ENCODE data around the gene RNF7.
A peak's percentile ranks its signal among the peaks of the same experiment; 100 is the strongest.
"Not testable (repeated sequence)": the region's sequence is repeated elsewhere in the genome, so short reads cannot be mapped to it uniquely, and the experiment has no call there.

The RNF7 gene

DNA sequence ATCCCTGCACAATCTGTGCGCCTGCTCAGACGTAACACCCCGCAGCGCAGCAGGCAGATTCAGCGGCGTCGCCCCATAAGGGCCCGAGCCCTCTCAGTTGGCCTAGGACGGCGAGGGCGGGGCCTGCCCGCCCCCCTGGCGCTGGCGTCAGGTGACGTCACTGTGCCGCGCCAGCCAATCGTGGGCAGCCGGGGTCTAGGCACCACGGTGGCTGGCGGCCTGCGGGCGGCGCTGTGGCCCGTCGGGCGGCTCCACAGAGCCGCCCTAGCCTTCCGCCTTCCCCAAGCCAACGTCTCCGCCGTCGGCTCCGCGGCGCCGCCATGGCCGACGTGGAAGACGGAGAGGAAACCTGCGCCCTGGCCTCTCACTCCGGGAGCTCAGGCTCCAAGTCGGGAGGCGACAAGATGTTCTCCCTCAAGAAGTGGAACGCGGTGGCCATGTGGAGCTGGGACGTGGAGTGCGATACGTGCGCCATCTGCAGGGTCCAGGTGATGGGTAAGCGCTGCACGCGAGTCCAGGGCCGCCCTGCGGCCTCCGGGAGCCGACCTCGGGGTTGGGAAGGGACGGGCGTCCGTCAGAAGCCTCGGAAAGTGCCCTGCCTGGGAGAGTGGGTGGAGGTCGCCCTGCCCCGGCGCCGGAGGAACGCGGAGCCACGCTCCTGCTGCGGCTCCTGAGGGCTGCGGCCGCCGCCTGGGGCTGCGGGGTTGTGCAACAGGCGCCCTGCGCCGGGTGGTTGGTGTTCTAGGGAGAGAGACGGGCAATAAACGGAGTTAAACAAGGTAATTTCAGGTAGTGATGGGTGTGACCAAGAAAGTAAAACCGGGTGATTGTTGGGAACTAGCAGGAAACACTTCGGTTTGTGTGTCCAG, at the start of gene RNF7:
Gene RNF7 (plus strand): TSS at position 277 of the 869 bp plus-strand sequence. CDS start 44 bp downstream, at position 321.
- peak; percentile 96 for DNase-seq

- DNase-seq = no peak
These were observed 47.5 kb upstream of the RNF7 start for GRCh38 chr3:141690431-141691072.

- not testable (repeated sequence) for DNase-seq
These were observed 46.6 kb upstream of the RNF7 start for GRCh38 chr3:141691471-141691870.

DNA sequence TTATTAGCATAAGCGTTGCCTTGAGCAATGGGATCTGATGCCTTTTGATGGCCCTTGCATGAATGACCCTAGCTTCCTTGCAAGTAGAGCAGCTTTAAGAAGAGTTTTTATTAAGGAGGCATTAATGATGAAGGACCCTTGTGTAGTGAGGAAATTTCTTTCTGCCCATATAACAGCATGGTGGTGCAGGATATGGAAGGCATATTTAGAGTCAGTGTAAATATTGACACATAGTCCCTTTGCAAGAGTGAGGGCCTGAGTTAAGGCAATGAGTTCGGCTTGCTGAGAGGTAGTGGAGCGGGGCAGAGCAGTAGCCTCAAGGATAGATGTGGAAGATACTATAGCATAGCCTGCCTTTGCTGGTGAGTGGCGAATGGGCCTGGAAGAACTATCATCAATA, 45.1 kb upstream of the RNF7 start:
- not testable (repeated sequence) for DNase-seq

- no peak for DNase-seq
These were observed 38.8 kb upstream of the RNF7 start for GRCh38 chr3:141699324-141699723.

GRCh38 chr3:141699897-141700296, 38.2 kb upstream of the RNF7 start:
- DNase-seq = no peak

- DNase-seq = not testable (repeated sequence)
These were observed 34.7 kb upstream of the RNF7 start for GRCh38 chr3:141703367-141703766.

DNA sequence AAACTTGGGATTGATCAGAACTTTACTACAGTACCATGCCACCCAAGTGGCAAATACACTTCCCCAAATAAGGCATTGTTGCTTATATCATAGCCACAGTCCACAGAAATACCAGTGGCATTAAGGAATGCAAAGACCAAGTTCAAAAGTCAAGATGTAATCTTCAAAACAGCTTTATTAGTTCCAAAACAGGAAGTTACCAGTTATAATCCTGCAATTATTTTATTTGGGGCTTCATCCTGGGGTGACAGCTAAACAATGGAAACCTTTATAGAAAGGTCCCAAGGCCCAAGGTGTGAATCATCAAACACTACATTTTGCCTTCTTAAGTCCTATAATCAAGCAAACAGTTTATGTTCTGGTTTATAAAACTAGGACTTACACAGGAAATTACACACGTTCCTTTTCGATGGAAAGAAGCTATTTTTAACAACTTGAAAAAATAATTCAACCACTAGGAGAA, 30.3 kb upstream of the RNF7 start:
- DNase-seq = no peak

DNA sequence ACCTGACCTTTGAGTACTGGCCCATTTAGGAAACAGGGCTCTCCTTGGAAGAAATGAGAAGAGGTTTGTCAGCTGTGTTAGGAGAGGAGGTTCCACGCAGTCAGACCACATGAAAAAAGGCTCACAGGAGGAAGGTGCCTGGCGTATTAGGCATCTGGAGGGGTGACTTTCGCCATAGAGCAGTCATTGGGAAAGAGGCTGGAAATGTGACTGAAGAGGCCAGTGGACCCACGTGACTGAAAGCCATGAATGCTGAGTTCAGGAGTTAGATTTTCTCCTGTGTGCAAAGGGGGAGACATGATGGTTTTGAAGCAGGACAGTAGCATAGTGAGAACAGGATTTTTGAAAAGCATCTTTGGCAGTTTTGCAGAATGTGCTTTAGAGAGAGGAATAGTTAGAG, 29.7 kb upstream of the RNF7 start:
- no peak for DNase-seq

GRCh38 chr3:141709126-141709770, 28.9 kb upstream of the RNF7 start:
- DNase-seq = no peak

GRCh38 chr3:141710121-141710520, 28.0 kb upstream of the RNF7 start:
- no peak for DNase-seq

GRCh38 chr3:141710888-141711616, 27.0 kb upstream of the RNF7 start:
- DNase-seq = no peak

DNA sequence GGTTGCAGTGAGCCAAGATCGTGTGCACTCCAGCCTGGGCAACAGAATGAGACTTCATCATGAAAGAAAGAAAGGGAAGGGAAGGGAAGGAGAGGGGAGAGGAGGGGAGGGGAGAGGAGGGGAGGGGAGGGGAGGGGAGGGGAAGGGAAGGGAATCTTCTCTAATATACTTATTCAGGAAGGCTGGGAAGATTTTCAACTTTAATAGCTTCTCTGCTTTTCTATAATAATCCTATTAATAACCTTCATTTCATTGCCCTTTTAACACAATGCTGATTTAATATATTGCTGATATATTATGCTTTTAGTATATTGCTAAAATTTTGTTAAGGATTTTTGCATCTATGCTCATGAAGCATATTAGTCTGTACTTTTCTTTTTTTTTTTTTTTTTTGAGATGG, 23.4 kb upstream of the RNF7 start:
- DNase-seq = no peak

DNA sequence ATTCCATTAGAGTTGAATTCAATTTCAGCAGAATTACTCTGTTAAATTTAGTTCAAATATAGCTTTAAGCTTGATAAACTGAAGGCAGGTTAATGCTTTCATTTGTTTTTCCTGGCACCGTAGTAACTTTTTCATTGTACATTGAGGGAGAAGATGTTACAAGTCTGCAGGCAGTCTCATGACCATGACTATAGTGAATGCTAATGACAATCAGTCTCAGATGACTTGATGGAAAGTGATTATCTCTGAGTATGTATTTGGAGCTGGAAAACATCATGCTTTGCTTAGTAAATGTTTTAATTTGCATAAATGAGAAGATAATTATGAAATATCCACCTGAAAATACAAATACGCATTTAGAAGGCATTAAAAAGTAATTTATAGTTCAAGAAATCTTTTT, 16.0 kb upstream of the RNF7 start:
- DNase-seq = no peak

- no peak for DNase-seq
These were observed 15.4 kb upstream of the RNF7 start for GRCh38 chr3:141722648-141723047.

DNA sequence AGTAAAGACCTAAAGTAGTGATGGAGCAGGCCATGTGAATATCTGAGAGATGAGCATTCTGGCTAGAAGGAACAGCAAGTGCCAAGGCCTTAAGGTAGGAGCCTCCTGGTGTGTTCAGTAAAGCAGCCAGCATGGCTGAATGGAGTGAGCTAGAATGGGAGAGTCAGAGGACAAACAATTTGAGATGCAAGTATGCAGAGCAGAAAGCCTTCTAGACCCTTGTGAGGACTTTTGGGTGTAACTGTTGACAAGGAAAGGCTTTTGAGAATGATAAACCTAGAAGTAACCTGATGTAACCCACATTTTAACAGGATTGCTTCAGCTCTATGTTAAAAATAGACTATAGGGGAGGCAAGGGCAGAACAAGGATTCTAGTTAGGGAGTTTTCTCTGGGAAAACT, 14.8 kb upstream of the RNF7 start:
- DNase-seq = no peak

GRCh38 chr3:141724186-141724585, 13.9 kb upstream of the RNF7 start:
- no peak for DNase-seq

- DNase-seq = no peak
These were observed 13.1 kb upstream of the RNF7 start for GRCh38 chr3:141725036-141725435.

DNA sequence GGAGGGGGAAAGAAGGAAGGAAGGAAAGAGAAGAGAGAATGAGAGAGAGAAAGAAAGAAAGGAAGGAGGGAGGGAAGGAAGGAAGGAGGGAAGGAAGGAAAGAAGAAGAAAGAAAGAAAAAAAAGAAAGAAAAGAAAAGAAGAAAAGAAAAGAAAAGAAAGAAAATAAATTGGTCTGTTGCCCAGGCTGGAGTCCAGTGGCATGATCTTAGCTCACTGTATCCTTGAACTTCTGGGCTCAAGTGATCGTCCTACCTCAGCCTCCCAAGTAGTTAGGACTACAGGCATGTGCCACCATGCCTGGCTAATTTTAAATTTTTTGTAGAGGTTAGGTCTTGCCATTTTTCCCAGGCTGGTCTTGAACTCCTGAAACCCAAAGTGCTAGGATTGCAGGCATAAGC, 11.6 kb upstream of the RNF7 start:
- no peak for DNase-seq

GRCh38 chr3:141728355-141728892, 9.7 kb upstream of the RNF7 start:
- no peak for DNase-seq

DNA sequence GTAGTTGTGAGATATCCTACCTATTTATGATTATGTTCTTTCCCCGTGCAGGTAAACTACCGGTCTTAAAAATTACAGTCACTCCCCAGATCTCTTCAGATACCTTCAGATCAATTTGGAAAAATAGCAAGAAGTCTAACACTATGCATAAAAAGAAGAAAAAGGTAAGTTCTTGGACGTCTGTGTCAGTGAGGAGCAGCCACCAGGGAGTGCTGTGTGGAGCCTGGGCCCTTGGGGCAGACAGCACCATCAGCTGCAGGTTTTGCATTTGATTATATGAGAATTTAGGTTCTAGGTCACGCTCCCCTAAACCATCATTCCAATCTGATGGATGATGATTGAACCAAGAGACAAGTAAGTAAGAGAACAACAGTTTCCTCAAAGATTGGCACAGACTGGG, 8.9 kb upstream of the RNF7 start:
- no peak for DNase-seq

GRCh38 chr3:141735176-141735575, 2.9 kb upstream of the RNF7 start:
- DNase-seq = no peak

All from stimulated activated CD8-positive, alpha-beta memory T cell treated with anti-CD3 and anti-CD28 coated beads, Interleukin-4, amount 100 ng/mL, for 48 hours (primary cell).